Mesenchymal stem cell (in vitro differentiated cells and primary cell): ENCODE results near the gene NOL4L.
"Not testable (repeated sequence)": the region's sequence is repeated elsewhere in the genome, so short reads cannot be mapped to it uniquely, and the experiment has no call there.

Source experiments
- DNase-seq: peaks from one replicate; pipeline ENCODE4 v3.0.0-alpha.2; 2013
- H2AFZ ChIP-seq: one replicate; pipeline ENCODE4 v1.6.1; 2013; ENCODE audit warnings: low read depth, mild to moderate bottlenecking, control low read depth, inconsistent platforms, low read length, moderate library complexity
- H2AK5ac ChIP-seq: 2 replicates; pipeline ENCODE4 v1.6.1; 2013; ENCODE audit warnings: low read length, moderate library complexity, mild to moderate bottlenecking, inconsistent platforms; ENCODE audit not compliant: severe bottlenecking
- H2BK120ac ChIP-seq: one replicate; pipeline ENCODE4 v1.6.1; 2013; ENCODE audit warnings: low read depth, mild to moderate bottlenecking, inconsistent platforms, low read length, moderate library complexity
- H2BK12ac ChIP-seq, 2 experiments: one replicate each; pipeline ENCODE4 v1.6.1; 2013; ENCODE audit warnings: inconsistent platforms in 2 of 2, low read length in 2 of 2, mild to moderate bottlenecking in 2 of 2, moderate library complexity in 2 of 2, control low read depth in 1 of 2
- H2BK15ac ChIP-seq: one replicate; pipeline ENCODE4 v1.6.1; 2013; ENCODE audit warnings: mild to moderate bottlenecking, low read depth, inconsistent platforms; ENCODE audit not compliant: poor library complexity, severe bottlenecking
- H2BK5ac ChIP-seq: 2 replicates; pipeline ENCODE4 v1.6.1; 2013; ENCODE audit warnings: low read depth, mild to moderate bottlenecking, low read length, control low read depth, inconsistent platforms; ENCODE audit not compliant: poor library complexity, severe bottlenecking
- H3K14ac ChIP-seq, 2 experiments: one replicate each; pipeline ENCODE4 v1.6.1; 2013; ENCODE audit warnings: inconsistent platforms in 2 of 2, low read length in 2 of 2, control low read depth in 1 of 2, mild to moderate bottlenecking in 1 of 2, moderate library complexity in 1 of 2
- H3K18ac ChIP-seq, 2 experiments: one replicate each; pipeline ENCODE4 v1.6.1; 2013; ENCODE audit warnings: inconsistent platforms in 2 of 2, low read length in 2 of 2, control low read depth in 1 of 2, low read depth in 1 of 2, mild to moderate bottlenecking in 1 of 2
- H3K23ac ChIP-seq, 2 experiments: one replicate each; pipeline ENCODE4 v1.6.1; 2013; ENCODE audit warnings: inconsistent platforms in 2 of 2, low read length in 2 of 2, mild to moderate bottlenecking in 2 of 2, moderate library complexity in 2 of 2, control low read depth in 1 of 2
- H3K27ac ChIP-seq: 2 replicates; pipeline ENCODE4 v1.5.1; 2013; ENCODE audit warnings: mild to moderate bottlenecking, moderate library complexity, low read length, control low read depth, inconsistent platforms; ENCODE audit not compliant: poor library complexity, severe bottlenecking
- H3K27me3 ChIP-seq, 2 experiments: 2 replicates each; pipeline versions ENCODE4 v1.6.1 to v1.7.0; 2013; ENCODE audit warnings: low read length in 2 of 2, mild to moderate bottlenecking in 2 of 2, moderate library complexity in 2 of 2, control low read depth in 1 of 2, inconsistent platforms in 1 of 2; ENCODE audit not compliant: control insufficient read depth in 1 of 2, insufficient read depth in 1 of 2
- H3K36me3 ChIP-seq, 2 experiments: 2 replicates each; pipeline versions ENCODE4 v1.6.1 to v1.7.0; 2013; ENCODE audit warnings: low read length in 2 of 2, control low read depth in 1 of 2, inconsistent platforms in 1 of 2, low read depth in 1 of 2, mild to moderate bottlenecking in 1 of 2; ENCODE audit not compliant: insufficient read depth in 2 of 2, control insufficient read depth in 1 of 2
- H3K4ac ChIP-seq, 2 experiments: one replicate each; pipeline ENCODE4 v1.6.1; 2013; ENCODE audit warnings: inconsistent platforms in 2 of 2, low read length in 2 of 2, mild to moderate bottlenecking in 2 of 2, moderate library complexity in 2 of 2, control low read depth in 1 of 2, low read depth in 1 of 2
- H3K4me1 ChIP-seq: 2 replicates; pipeline ENCODE4 v1.6.1; 2013; ENCODE audit warnings: low read depth, low read length, control low read depth; ENCODE audit not compliant: control insufficient read depth, insufficient read depth
- H3K4me2 ChIP-seq: 2 replicates; pipeline ENCODE4 v1.6.1; 2013; ENCODE audit warnings: low read length, mild to moderate bottlenecking, inconsistent platforms; ENCODE audit not compliant: poor library complexity, severe bottlenecking
- H3K4me3 ChIP-seq, 2 experiments: 2 replicates each; pipeline versions ENCODE4 v1.5.1 to v1.7.0; 2013; ENCODE audit warnings: low read length in 2 of 2, mild to moderate bottlenecking in 2 of 2, control low read depth in 1 of 2, low read depth in 1 of 2; ENCODE audit not compliant: insufficient read depth in 1 of 2
- H3K79me1 ChIP-seq: replicated peaks from 2 replicates; pipeline ENCODE4 v1.6.1; 2013; ENCODE audit warnings: mild to moderate bottlenecking, control low read depth, low read length, inconsistent platforms; ENCODE audit not compliant: poor library complexity, severe bottlenecking
- H3K9ac ChIP-seq: 2 replicates; pipeline ENCODE4 v1.7.0; 2013; ENCODE audit warnings: mild to moderate bottlenecking, low read length, moderate library complexity
- H3K9me3 ChIP-seq: 2 replicates; pipeline ENCODE4 v1.7.0; 2013; ENCODE audit warnings: mild to moderate bottlenecking, low read length; ENCODE audit not compliant: control insufficient read depth
- H4K8ac ChIP-seq: one replicate; pipeline ENCODE4 v1.6.1; 2013; ENCODE audit warnings: inconsistent platforms, mild to moderate bottlenecking, low read length, moderate library complexity
- H4K91ac ChIP-seq: one replicate; pipeline ENCODE4 v1.6.1; 2013; ENCODE audit warnings: mild to moderate bottlenecking, low read length, inconsistent platforms
- WGBS: methylation state at CpG from one replicate; pipeline ENCODE4 v1.1.7; 2013; ENCODE audit warnings: mixed read lengths; 5-methylcytosine and 5-hydroxymethylcytosine counted together

The NOL4L gene

GRCh38 chr20:32467506-32468312, 117.4 kb downstream of the NOL4L start:
- no peak overlapping the region for H3K9ac ChIP-seq
- H3K18ac ChIP-seq, result peak overlapping the region; percentile 1 to 68
- peaks cover 11 to 81% of the 10 kb centered on the region in 2 experiments for H3K36me3 ChIP-seq
- H2BK15ac ChIP-seq, result no peak overlapping the region
- H3K27ac ChIP-seq, result no peak overlapping the region
- peak overlapping the region; percentile 10 for H4K8ac ChIP-seq
- 98% methylated on average over 9 of the region's 12 CpGs for WGBS
- no peak overlapping the region for H3K4me2 ChIP-seq
- H3K27me3 ChIP-seq, result no peaks in the 10 kb centered on the region
- H3K23ac ChIP-seq, result no peak overlapping the region
- H2BK120ac ChIP-seq, result peak overlapping the region; percentile 65
- no peaks in the 10 kb centered on the region for H3K79me1 ChIP-seq
- peaks cover 84% of the 10 kb centered on the region for H3K4me1 ChIP-seq
- peak overlapping the region; percentile 41 to 48 for H3K4ac ChIP-seq
- peak overlapping the region in 1 of 2 experiments; percentile 15 for H3K14ac ChIP-seq
- H3K9me3 ChIP-seq, result no peaks in the 10 kb centered on the region
- H2BK12ac ChIP-seq, result peak overlapping the region; percentile 4 to 11
- no peak overlapping the region for H3K4me3 ChIP-seq
- peak overlapping the region; percentile 79 for H4K91ac ChIP-seq
- H2BK5ac ChIP-seq, result no peak overlapping the region
- no peak overlapping the region for H2AFZ ChIP-seq
- peak overlapping the region; percentile 38 for H2AK5ac ChIP-seq
- no peak for DNase-seq

DNA sequence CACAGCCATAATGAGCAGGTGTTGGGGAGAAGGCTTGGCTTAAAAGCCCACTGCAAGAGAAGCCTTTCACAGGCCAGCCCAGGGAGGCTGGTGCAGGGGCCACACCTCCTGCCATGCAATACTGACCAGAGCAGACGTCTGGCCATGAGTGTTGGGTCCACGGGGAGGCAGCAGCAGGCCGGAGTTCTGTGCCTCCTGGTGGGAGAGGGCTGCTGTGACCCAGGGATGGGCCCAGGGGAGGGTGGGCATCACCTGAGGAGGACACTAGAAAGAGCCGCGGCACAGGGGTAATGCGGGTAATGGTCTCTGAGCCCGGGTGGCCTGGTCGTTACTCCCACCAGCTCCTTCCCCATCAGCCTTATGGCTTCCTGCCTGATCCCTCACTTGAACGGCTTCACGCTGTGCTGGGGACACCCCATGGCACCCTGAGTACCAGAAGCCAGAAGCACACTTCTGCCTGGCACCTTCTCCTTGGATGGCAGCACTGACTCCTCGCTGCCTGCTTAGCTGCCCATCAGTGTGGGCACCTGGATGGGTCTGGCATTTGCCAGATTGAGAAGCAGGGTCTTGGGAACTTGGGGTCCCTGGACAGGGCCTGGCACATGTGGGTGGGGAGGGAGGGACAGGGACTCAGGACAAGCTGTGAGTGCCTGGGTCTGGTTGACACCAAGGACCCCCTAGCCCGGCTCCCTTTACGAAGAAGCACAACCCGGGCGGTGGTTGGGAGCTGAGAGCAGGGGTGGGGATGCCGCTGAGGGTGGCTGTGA, 118.2 kb downstream of the NOL4L start:
- Histone ChIP-seq H3K79me1 (peaks cover 3% of the 10 kb centered on the region), H3K9me3 (no peaks in the 10 kb centered on the region), H3K27ac (no peak overlapping the region), H3K4me1 (peaks cover 82% of the 10 kb centered on the region), H3K18ac (peak overlapping the region; percentile 1 to 68), H4K8ac (peak overlapping the region; percentile 0), H3K9ac (no peak overlapping the region), H2AK5ac (peak overlapping the region; percentile 27), H3K4me2 (no peak overlapping the region), H2BK15ac (peak overlapping the region; percentile 95), H3K23ac (peak overlapping the region in 1 of 2 experiments; percentile 17), H3K4ac (peak overlapping the region; percentile 35 to 48), H2BK12ac (peak overlapping the region; percentile 11 to 74), H3K14ac (no peak overlapping the region), H2BK5ac (no peak overlapping the region), H3K27me3 (no peaks in the 10 kb centered on the region), H3K36me3 (peaks cover 5 to 79% of the 10 kb centered on the region in 2 experiments), H2AFZ (no peak overlapping the region), H3K4me3 (no peak overlapping the region), H2BK120ac (peak overlapping the region; percentile 65), H4K91ac (peak overlapping the region; percentile 79)
- WGBS, result 83% methylated on average over 13 of the region's 16 CpGs
- DNase-seq, result peak; percentile 48

GRCh38 chr20:32465901-32466675, 119.0 kb downstream of the NOL4L start:
- H2AFZ ChIP-seq, H2BK5ac ChIP-seq, H3K27me3 ChIP-seq, H3K9me3 ChIP-seq, H3K23ac ChIP-seq, H3K4me2 ChIP-seq, H3K79me1 ChIP-seq: not testable (repeated sequence)
- peak overlapping the region; percentile 88 for H2BK15ac ChIP-seq
- peak overlapping the region; percentile 80 to 91 for H3K4ac ChIP-seq
- peak overlapping the region; percentile 68 for H3K9ac ChIP-seq
- peak overlapping the region in 1 of 2 experiments; percentile 53 for H3K14ac ChIP-seq
- H4K8ac ChIP-seq, result peak overlapping the region; percentile 86
- H2BK120ac ChIP-seq, result peak overlapping the region; percentile 74
- H4K91ac ChIP-seq, result peak overlapping the region; percentile 92
- H3K36me3 ChIP-seq, result peaks cover 0 to 75% of the 10 kb centered on the region in 2 experiments
- peak overlapping the region; percentile 69 for H2AK5ac ChIP-seq
- DNase-seq, result peak; percentile 44
- 79% methylated on average over 14 of the region's 15 CpGs for WGBS
- H3K18ac ChIP-seq, result peak overlapping the region; percentile 62 to 69
- H3K4me1 ChIP-seq, result peaks cover 79% of the 10 kb centered on the region
- peak overlapping the region in 1 of 2 experiments; percentile 83 for H2BK12ac ChIP-seq
- H3K27ac ChIP-seq, result peak overlapping the region; percentile 70
- H3K4me3 ChIP-seq, result peak overlapping the region in 1 of 2 experiments; percentile 32
